Brain microvascular endothelial cell (primary cell): ENCODE measurements around the gene GDA.

Experiments used
- DNase-seq: peaks from one replicate; pipeline ENCODE4 v3.0.0-alpha.2; 2020
- H3K27ac ChIP-seq: fragments of 250-450 bp; sonication (Bioruptor Pico); 2 replicates; pipeline ENCODE4 v1.5.1; 2020; ENCODE audit warnings: mild to moderate bottlenecking, moderate library complexity
- H3K27me3 ChIP-seq: fragments of 250-450 bp; sonication (Bioruptor Pico); replicated peaks from 2 replicates; pipeline ENCODE4 v1.5.1; 2020; ENCODE audit warnings: mild to moderate bottlenecking
- H3K36me3 ChIP-seq: fragments of 250-450 bp; sonication (Bioruptor Pico); replicated peaks from 2 replicates; pipeline ENCODE4 v1.5.1; 2020; ENCODE audit warnings: mild to moderate bottlenecking
- H3K4me3 ChIP-seq: 2 replicates; pipeline ENCODE4 v1.5.1; 2011; ENCODE audit warnings: low read depth, mild to moderate bottlenecking, control low read depth, low read length, moderate library complexity
- CTCF ChIP-seq: IDR thresholded peaks from 2 replicates; pipeline ENCODE4 v1.5.1; 2011; ENCODE audit warnings: low read depth, mild to moderate bottlenecking, moderate library complexity, low read length, control low read depth, inconsistent platforms; ENCODE audit errors: missing control alignments
- in situ Hi-C: cut with HindIII; loops from 2 replicates; pipeline ENCODE4 v1.10.0; 2017; ENCODE audit warnings: low sequenced_read_pairs, low pct_ligation_motif_present

GDA gene

GRCh38 chr9:72213906-72214305 lies 64.7 kb downstream of the GDA start:
- Histone ChIP-seq H3K36me3 (no peaks in the 10 kb centered on the region), H3K27ac (no peak overlapping the region), H3K27me3 (no peaks in the 10 kb centered on the region), H3K4me3 (no peak overlapping the region)
- no peak for TF ChIP-seq CTCF
- in situ Hi-C loops, result no loop called here
- DNase-seq, result no peak

GRCh38 chr9:72217306-72217842 lies 68.1 kb downstream of the GDA start:
- in situ Hi-C loops, result no loop called here
- DNase-seq, result no peak
- TF ChIP-seq CTCF, result no peak
- Histone ChIP-seq H3K36me3 (no peaks in the 10 kb centered on the region), H3K27ac (no peak overlapping the region), H3K27me3 (no peaks in the 10 kb centered on the region), H3K4me3 (no peak overlapping the region)

GRCh38 chr9:72220589-72220988 lies 71.3 kb downstream of the GDA start:
- Histone ChIP-seq H3K4me3 (no peak overlapping the region), H3K27ac (no peak overlapping the region), H3K27me3 (no peaks in the 10 kb centered on the region), H3K36me3 (no peaks in the 10 kb centered on the region)
- no peak for DNase-seq
- no peak for TF ChIP-seq CTCF
- in situ Hi-C loops, result no loop called here

GRCh38 chr9:72226146-72226812 lies 77.0 kb downstream of the GDA start:
- TF ChIP-seq CTCF, result no peak
- Histone ChIP-seq H3K4me3 (no peak overlapping the region), H3K27me3 (no peaks in the 10 kb centered on the region), H3K27ac (no peak overlapping the region), H3K36me3 (no peaks in the 10 kb centered on the region)
- in situ Hi-C loops, result no loop called here
- DNase-seq, result no peak

- Histone ChIP-seq H3K27me3 (no peaks in the 10 kb centered on the region), H3K36me3 (no peaks in the 10 kb centered on the region), H3K27ac (no peak overlapping the region), H3K4me3 (no peak overlapping the region)
- TF ChIP-seq CTCF, result no peak
- in situ Hi-C loops, result no loop called here
- DNase-seq, result no peak
These were observed 79.0 kb downstream of the GDA start for GRCh38 chr9:72228282-72228681.

GRCh38 chr9:72232778-72233177 lies 83.5 kb downstream of the GDA start:
- in situ Hi-C loops, result no loop called here
- no peaks in the 10 kb centered on the region for H3K36me3 ChIP-seq
- TF ChIP-seq CTCF, result no peak
- no peak for DNase-seq
- H3K4me3 ChIP-seq, result no peak overlapping the region
- H3K27me3 ChIP-seq, result no peaks in the 10 kb centered on the region
- H3K27ac ChIP-seq, result no peak overlapping the region
